ENCODE measurements around the gene ZNF778. TPM values are rescaled to one million over a fixed set of nuclear protein-coding genes. Genes with fewer than 3 reads are reported as not detected.
A peak's percentile ranks its signal among the peaks of the same experiment; 100 is the strongest.
"Not testable (repeated sequence)": the region's sequence is repeated elsewhere in the genome, so short reads cannot be mapped to it uniquely, and the experiment has no call there.

The ZNF778 gene
- total RNA-seq, 4 donors from 2014 or later, result 3.4 to 10.7 (median 6.5) TPM

GRCh38 chr16:89257281-89257731 lies 39.8 kb downstream of the ZNF778 start:
- 0% methylated on average over 4 of the region's 44 CpGs; no CpG with 5 or more reads in 1 of the 2 donors for WGBS, 2 donors
- Histone ChIP-seq H3K27me3 (peaks cover 0 to 25% (median 0%) of the 10 kb centered on the region in 4 donors), H3K4me1 (peaks cover 12 to 18% (median 12%) of the 10 kb centered on the region in 3 donors), H3K27ac (peak overlapping the region in 1 of 4 donors; percentile 29), H3K36me3 (no peaks in the 10 kb centered on the region), H3K9me3 (no peaks in the 10 kb centered on the region), H3K4me3 (peak overlapping the region; percentile 25 to 70 (median 41))
- no peak for TF ChIP-seq CTCF (IDR thresholded peaks at IDR 0.05)
- no peak for TF ChIP-seq POLR2A (IDR thresholded peaks at IDR 0.05)
- no peak for DNase-seq
- intact Hi-C loops (cut with DNase I), result no loop called here

- Histone ChIP-seq H3K27me3 (peaks cover 0 to 25% (median 0%) of the 10 kb centered on the region in 4 donors), H3K36me3 (no peaks in the 10 kb centered on the region), H3K4me3 (peak overlapping the region in 3 of 4 donors; percentile 36 to 70 (median 46)), H3K27ac (no peak overlapping the region), H3K4me1 (peaks cover 12 to 18% (median 12%) of the 10 kb centered on the region in 3 donors), H3K9me3 (no peaks in the 10 kb centered on the region)
- DNase-seq, result no peak
- intact Hi-C loops (cut with DNase I), result no loop called here
- 63 to 71% methylated on average over 16 to 18 of the region's 18 CpGs for WGBS, 2 donors
- TF ChIP-seq POLR2A (IDR thresholded peaks at IDR 0.05) (no peak), CTCF (IDR thresholded peaks at IDR 0.05) (no peak)
Measured at GRCh38 chr16:89257757-89258465, 40.4 kb downstream of the ZNF778 start.

GRCh38 chr16:89259901-89260300 lies 42.4 kb downstream of the ZNF778 start:
- peaks cover 0 to 25% (median 0%) of the 10 kb centered on the region in 4 donors for H3K27me3 ChIP-seq
- H3K27ac ChIP-seq; H3K9me3 ChIP-seq; H3K4me3 ChIP-seq; H3K36me3 ChIP-seq; DNase-seq; intact Hi-C loops (cut with DNase I): not testable (repeated sequence)
- 90 to 94% methylated on average over 2 to 10 of the region's 13 CpGs for WGBS, 2 donors
- peaks cover 12 to 18% (median 12%) of the 10 kb centered on the region in 3 donors for H3K4me1 ChIP-seq

GRCh38 chr16:89261691-89262563 lies 44.4 kb downstream of the ZNF778 start:
- peaks cover 0 to 14% (median 0%) of the 10 kb centered on the region in 4 donors for H3K27me3 ChIP-seq
- no peaks in the 10 kb centered on the region for H3K9me3 ChIP-seq
- H3K36me3 ChIP-seq, result peaks cover 5 to 27% (median 10%) of the 10 kb centered on the region in 3 donors
- intact Hi-C loops (cut with DNase I), result no loop called here
- WGBS, 2 donors, result 20 to 79% methylated on average over 3 to 11 of the region's 30 CpGs
- no peak for DNase-seq
- H3K27ac ChIP-seq, result no peak overlapping the region
- H3K4me1 ChIP-seq, result peaks cover 6 to 11% (median 8%) of the 10 kb centered on the region in 3 donors
- TF ChIP-seq CTCF (IDR thresholded peaks at IDR 0.05) (no peak), POLR2A (IDR thresholded peaks at IDR 0.05) (no peak)
- H3K4me3 ChIP-seq, result no peak overlapping the region

- 94 to 95% methylated on average over 6 to 13 of the region's 19 CpGs for WGBS, 2 donors
- Histone ChIP-seq H3K9me3 (no peaks in the 10 kb centered on the region), H3K4me3 (no peak overlapping the region), H3K27ac (no peak overlapping the region), H3K36me3 (peaks cover 16 to 53% (median 24%) of the 10 kb centered on the region in 3 donors), H3K4me1 (no peaks in the 10 kb centered on the region), H3K27me3 (no peaks in the 10 kb centered on the region)
- no peak for DNase-seq
- intact Hi-C loops (cut with DNase I), result no loop called here
- TF ChIP-seq CTCF (IDR thresholded peaks at IDR 0.05) (no peak), POLR2A (IDR thresholded peaks at IDR 0.05) (no peak)
Measured at GRCh38 chr16:89264800-89265550, 47.5 kb downstream of the ZNF778 start.
